ENCODE data around the gene TPBGL.

DNA sequence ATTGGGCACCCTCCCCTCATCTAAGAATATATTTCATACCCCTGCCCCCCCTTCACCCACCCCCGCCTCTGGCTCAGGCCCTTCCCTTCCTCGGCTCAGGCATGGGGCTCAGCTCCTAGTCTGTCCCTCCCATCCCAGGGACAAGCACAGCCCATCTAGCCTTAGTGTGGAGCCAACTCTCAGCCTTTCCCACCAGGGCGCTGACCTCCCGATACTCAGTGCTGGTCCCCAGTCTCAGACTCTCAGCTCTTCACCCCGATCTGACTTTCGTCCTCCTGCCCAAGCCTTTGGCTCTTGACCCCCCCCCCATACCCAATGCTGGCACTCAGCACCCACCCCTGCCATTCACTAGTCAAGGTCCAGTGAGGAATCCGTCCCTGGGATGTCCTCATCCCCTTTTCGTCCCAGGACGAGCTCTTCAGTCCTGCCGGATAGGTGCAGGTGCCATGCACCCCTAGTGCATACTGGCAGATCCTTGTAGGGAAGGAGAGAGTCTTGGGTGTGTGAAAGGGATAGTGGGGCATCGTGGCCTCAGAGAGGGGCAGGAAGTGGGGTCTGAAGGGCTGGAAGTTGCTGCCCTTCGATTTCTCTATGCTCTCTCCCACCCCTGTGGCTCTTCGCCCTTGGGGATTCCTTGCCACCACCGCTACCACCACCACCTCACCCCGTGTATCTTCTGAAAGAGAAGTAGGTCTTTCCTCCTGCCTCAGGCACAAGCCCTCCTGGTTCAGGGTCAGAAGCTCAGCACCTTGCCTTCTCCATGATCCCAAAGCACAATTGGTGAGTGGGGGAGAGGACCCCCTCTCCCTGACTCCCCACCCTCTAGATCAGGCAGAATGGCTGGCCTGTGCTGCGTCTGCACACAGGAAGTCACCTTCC lies 2.4 kb downstream of the TPBGL start:
- TF ChIP-seq, protein P1, sequence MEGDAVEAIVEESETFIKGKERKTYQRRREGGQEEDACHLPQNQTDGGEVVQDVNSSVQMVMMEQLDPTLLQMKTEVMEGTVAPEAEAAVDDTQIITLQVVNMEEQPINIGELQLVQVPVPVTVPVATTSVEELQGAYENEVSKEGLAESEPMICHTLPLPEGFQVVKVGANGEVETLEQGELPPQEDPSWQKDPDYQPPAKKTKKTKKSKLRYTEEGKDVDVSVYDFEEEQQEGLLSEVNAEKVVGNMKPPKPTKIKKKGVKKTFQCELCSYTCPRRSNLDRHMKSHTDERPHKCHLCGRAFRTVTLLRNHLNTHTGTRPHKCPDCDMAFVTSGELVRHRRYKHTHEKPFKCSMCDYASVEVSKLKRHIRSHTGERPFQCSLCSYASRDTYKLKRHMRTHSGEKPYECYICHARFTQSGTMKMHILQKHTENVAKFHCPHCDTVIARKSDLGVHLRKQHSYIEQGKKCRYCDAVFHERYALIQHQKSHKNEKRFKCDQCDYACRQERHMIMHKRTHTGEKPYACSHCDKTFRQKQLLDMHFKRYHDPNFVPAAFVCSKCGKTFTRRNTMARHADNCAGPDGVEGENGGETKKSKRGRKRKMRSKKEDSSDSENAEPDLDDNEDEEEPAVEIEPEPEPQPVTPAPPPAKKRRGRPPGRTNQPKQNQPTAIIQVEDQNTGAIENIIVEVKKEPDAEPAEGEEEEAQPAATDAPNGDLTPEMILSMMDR (conservative IDR thresholded peaks at IDR 0.05; ENCODE audit: low read depth, low read length): no peak
- TF ChIP-seq EZH2phosphoT487 (IDR thresholded peaks at IDR 0.05; ENCODE audit: borderline replicate concordance, low read length): no peak

Measured in PC-3 (cell line).